Right atrium auricular region (tissue), 2 donors: Measurements from ENCODE around the gene STPG4. TPM values are rescaled to one million over a fixed set of nuclear protein-coding genes. Genes with fewer than 3 reads are reported as not detected.

Source experiments
- DNase-seq: peaks from one replicate; pipeline ENCODE4 v3.0.0-alpha.2; 2019; ENCODE audit warnings: low spot score
- H3K27ac ChIP-seq, 2 donors: fragments of 200-600 bp; sonication (generic); 1 replicate in 1 of 2; 2 replicates in 1 of 2; pipeline ENCODE4 v1.5.1; 2016 to 2019
- H3K27me3 ChIP-seq, 2 donors: fragments of 200-600 bp; sonication (generic); one replicate each; pipeline versions ENCODE4 v1.5.1 to v1.6.0; 2017 to 2019
- H3K36me3 ChIP-seq: fragments of 200-600 bp; sonication (generic); one replicate; pipeline ENCODE4 v1.5.1; 2016
- H3K4me1 ChIP-seq, 2 donors: fragments of 200-600 bp; sonication (generic); one replicate each; pipeline versions ENCODE4 v1.5.1 to v1.6.0; 2017 to 2019
- H3K4me3 ChIP-seq, 2 donors: fragments of 200-600 bp; sonication (generic); 1 replicate in 1 of 2; 2 replicates in 1 of 2; pipeline ENCODE4 v1.5.1; 2017 to 2019; ENCODE audit warnings: mild to moderate bottlenecking in 1 of 2, moderate library complexity in 1 of 2
- H3K9me3 ChIP-seq, 2 donors: fragments of 200-600 bp; sonication (generic); one replicate each; pipeline ENCODE4 v1.5.1; 2019
- CTCF ChIP-seq, 2 donors: fragments of 200-600 bp; sonication (generic); IDR thresholded peaks; one replicate each; pipeline ENCODE4 v1.5.1; 2019; ENCODE audit warnings: antibody characterized with exemption in 2 of 2
- total RNA-seq, 2 donors: library from RNA; depleted of rRNA; stranded (reverse); fragments of >200 nt; gene quantifications; one replicate each; pipeline ENCODE4 v1.1.0, GENCODE V29; 2016

STPG4 gene
- total RNA-seq, 2 donors from 2014 or later: not detected

- no peaks in the 10 kb centered on the region for H3K9me3 ChIP-seq
- H3K36me3 ChIP-seq: no peaks in the 10 kb centered on the region
- no peak for DNase-seq
- no peak overlapping the region for H3K4me3 ChIP-seq
- no peaks in the 10 kb centered on the region for H3K27me3 ChIP-seq
- peaks cover 0 to 73% of the 10 kb centered on the region in 2 donors for H3K4me1 ChIP-seq
- TF ChIP-seq CTCF (IDR thresholded peaks at IDR 0.05): no peak
- H3K27ac ChIP-seq: peak overlapping the region; percentile 38 to 55
These were observed 68.5 kb downstream of the STPG4 start for GRCh38 chr2:47086571-47086970.

GRCh38 chr2:47086054-47086471 lies 69.0 kb downstream of the STPG4 start:
- Histone ChIP-seq H3K4me1 (peaks cover 0 to 69% of the 10 kb centered on the region in 2 donors), H3K27ac (peak overlapping the region; percentile 38 to 55)
- no peak for TF ChIP-seq CTCF (IDR thresholded peaks at IDR 0.05)

GRCh38 chr2:47083886-47084687 lies 71.0 kb downstream of the STPG4 start:
- no peaks in the 10 kb centered on the region for H3K9me3 ChIP-seq
- no peak for TF ChIP-seq CTCF (IDR thresholded peaks at IDR 0.05)
- H3K27ac ChIP-seq: peak overlapping the region; percentile 31 to 49
- no peak for DNase-seq
- no peak overlapping the region for H3K4me3 ChIP-seq
- no peaks in the 10 kb centered on the region for H3K27me3 ChIP-seq
- peaks cover 0 to 73% of the 10 kb centered on the region in 2 donors for H3K4me1 ChIP-seq
- no peaks in the 10 kb centered on the region for H3K36me3 ChIP-seq

More at GRCh38 chr2:47086054-47086471, 69.0 kb downstream of the STPG4 start:
- peak overlapping the region in 1 of 2 donors; percentile 15 for H3K4me3 ChIP-seq
- H3K9me3 ChIP-seq: no peaks in the 10 kb centered on the region
- H3K27me3 ChIP-seq: no peaks in the 10 kb centered on the region
- DNase-seq: no peak
- no peaks in the 10 kb centered on the region for H3K36me3 ChIP-seq

GRCh38 chr2:47083485-47083884 lies 71.6 kb downstream of the STPG4 start:
- no peaks in the 10 kb centered on the region for H3K27me3 ChIP-seq
- H3K36me3 ChIP-seq: no peaks in the 10 kb centered on the region
- no peak for TF ChIP-seq CTCF (IDR thresholded peaks at IDR 0.05)
- H3K4me3 ChIP-seq: no peak overlapping the region
- no peak for DNase-seq
- no peak overlapping the region for H3K27ac ChIP-seq
- H3K4me1 ChIP-seq: peaks cover 0 to 73% of the 10 kb centered on the region in 2 donors
- H3K9me3 ChIP-seq: no peaks in the 10 kb centered on the region

- Histone ChIP-seq H3K27me3 (no peaks in the 10 kb centered on the region), H3K27ac (no peak overlapping the region), H3K4me1 (peaks cover 0 to 71% of the 10 kb centered on the region in 2 donors), H3K4me3 (no peak overlapping the region), H3K9me3 (no peaks in the 10 kb centered on the region), H3K36me3 (no peaks in the 10 kb centered on the region)
- no peak for DNase-seq
- TF ChIP-seq CTCF (IDR thresholded peaks at IDR 0.05): no peak
These were observed 72.1 kb downstream of the STPG4 start for GRCh38 chr2:47083005-47083404.
